Mesodermal cell (in vitro differentiated cells): ENCODE results near the gene COL4A2.

Experiments
- H3K27ac ChIP-seq: 2 replicates; pipeline ENCODE4 v1.7.0; 2013; ENCODE audit warnings: mild to moderate bottlenecking, low read depth, low read length, moderate library complexity; ENCODE audit not compliant: severe bottlenecking
- H3K36me3 ChIP-seq: 2 replicates; pipeline ENCODE4 v1.7.1; 2013; ENCODE audit warnings: mild to moderate bottlenecking, low read length, moderate library complexity; ENCODE audit not compliant: control insufficient read depth, insufficient read depth
- H3K4me1 ChIP-seq: one replicate; pipeline ENCODE4 v1.7.1; 2013; ENCODE audit warnings: mild to moderate bottlenecking, low read length; ENCODE audit not compliant: insufficient read depth, control insufficient read depth, poor library complexity, severe bottlenecking
- H3K4me3 ChIP-seq: 2 replicates; pipeline ENCODE4 v1.7.0; 2013; ENCODE audit warnings: low read length, control low read depth, mild to moderate bottlenecking; ENCODE audit not compliant: insufficient read depth, poor library complexity, severe bottlenecking; ENCODE audit errors: extremely low read depth
- H3K9me3 ChIP-seq: 2 replicates; pipeline ENCODE4 v1.7.1; 2013; ENCODE audit warnings: mild to moderate bottlenecking, low read length, moderate library complexity; ENCODE audit not compliant: control insufficient read depth
- WGBS, 2 experiments: methylation state at CpG; one replicate each; pipeline ENCODE4 v1.1.5; 2013; ENCODE audit warnings: missing lambda C conversion rate in 2 of 2; ENCODE audit not compliant: insufficient coverage in 2 of 2; 5-methylcytosine and 5-hydroxymethylcytosine counted together

The COL4A2 gene

DNA sequence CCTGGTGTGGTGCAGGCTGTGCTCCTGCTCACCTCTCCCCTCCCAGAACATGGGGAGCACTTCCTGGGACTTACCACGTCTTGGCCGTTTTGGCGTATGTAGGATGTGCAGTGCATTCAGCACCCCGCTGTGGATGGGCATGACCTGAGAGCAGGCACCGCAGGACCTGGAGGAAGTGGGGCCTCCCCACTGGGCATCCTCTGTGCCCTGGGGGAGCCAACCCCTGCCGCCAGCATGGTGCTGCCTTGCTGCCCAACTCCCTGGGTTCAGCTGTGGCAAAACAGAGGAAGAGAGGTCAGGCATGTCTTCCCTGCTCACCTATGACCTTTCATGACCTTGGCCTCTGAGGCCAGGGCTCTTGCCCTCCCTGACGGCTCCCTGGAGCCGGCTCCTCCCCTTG, 150.9 kb downstream of the COL4A2 start:
- peaks cover 67% of the 10 kb centered on the region for H3K36me3 ChIP-seq
- H3K27ac ChIP-seq = no peak overlapping the region
- 90 to 93% methylated on average over 5 to 6 of the region's 8 CpGs for WGBS, 2 experiments
- no peaks in the 10 kb centered on the region for H3K4me1 ChIP-seq
- no peak overlapping the region for H3K4me3 ChIP-seq
- H3K9me3 ChIP-seq = no peaks in the 10 kb centered on the region

DNA sequence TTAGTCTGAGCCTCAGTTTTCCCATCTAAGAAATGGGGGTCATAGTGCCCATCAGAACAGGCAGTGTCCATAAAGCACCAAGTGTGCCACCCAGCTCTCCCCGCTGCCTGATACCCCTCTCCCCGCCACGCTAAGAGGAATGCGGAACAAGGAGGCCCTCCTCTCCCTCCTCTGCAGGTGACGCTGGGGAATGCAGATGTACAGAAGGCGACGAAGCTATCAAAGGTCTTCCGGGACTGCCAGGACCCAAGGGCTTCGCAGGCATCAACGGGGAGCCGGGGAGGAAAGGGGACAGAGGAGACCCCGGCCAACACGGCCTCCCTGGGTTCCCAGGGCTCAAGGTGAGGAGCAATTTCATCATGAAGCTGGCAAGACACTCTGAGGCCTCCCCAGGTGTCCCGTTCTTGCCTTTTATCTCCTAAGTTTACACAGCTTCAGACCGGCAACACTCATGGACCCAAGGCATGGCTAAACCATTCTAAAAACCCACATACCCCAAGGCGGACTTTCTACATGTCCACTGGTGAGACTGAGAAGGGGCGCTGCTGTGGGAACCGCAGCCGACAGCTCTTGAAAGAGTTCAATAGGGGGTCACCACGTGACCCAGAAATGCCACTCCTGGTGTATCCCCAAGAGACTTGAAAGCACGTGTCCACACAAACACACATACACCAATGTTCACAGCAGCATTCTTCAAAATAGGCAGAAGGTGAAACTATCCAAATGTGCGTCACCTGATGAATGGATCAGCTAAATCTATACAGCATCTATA, 151.7 kb downstream of the COL4A2 start:
- H3K4me3 ChIP-seq = no peak overlapping the region
- no peaks in the 10 kb centered on the region for H3K4me1 ChIP-seq
- 94 to 96% methylated on average over 19 of the region's 22 CpGs for WGBS, 2 experiments
- H3K27ac ChIP-seq = no peak overlapping the region
- peaks cover 73% of the 10 kb centered on the region for H3K36me3 ChIP-seq
- no peaks in the 10 kb centered on the region for H3K9me3 ChIP-seq

DNA sequence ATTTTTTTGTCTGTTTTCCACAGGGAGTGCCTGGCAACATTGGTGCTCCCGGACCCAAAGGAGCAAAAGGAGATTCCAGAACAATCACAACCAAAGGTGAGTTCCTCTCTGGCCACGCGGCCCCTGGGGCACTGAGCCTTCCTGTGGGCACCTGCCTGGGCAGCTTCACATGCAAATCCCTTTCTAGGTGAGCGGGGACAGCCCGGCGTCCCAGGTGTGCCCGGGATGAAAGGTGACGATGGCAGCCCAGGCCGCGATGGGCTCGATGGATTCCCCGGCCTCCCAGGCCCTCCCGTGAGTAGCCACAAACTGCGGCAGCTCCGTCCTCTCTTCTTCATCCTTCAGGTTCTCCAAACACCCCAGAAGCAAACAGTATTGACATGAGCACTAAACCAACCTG, 155.0 kb downstream of the COL4A2 start:
- 94 to 98% methylated on average over 6 to 13 of the region's 15 CpGs for WGBS, 2 experiments
- H3K4me1 ChIP-seq = no peaks in the 10 kb centered on the region
- no peak overlapping the region for H3K27ac ChIP-seq
- H3K36me3 ChIP-seq = peaks cover 96% of the 10 kb centered on the region
- no peak overlapping the region for H3K4me3 ChIP-seq
- H3K9me3 ChIP-seq = no peaks in the 10 kb centered on the region

DNA sequence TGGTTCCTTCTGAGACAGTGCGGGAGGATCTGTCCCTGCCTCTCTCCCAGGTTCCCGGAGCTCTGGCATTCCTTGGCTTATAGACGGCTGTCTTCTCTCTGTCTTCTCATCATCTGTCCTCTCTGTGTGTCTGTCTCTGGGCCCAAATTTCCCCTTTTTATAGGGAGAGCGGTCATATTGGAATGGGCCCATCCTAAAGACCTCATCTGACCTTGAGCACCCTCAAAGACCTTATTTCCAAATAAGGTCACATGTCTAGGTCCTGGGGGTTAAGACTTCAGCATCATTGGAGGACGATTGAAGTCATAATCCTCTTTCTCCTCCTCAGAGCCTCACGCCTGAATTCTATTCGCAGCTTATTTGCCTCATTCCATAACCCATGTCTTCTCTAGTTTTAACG, 156.1 kb downstream of the COL4A2 start:
- Histone ChIP-seq H3K4me1 (no peaks in the 10 kb centered on the region), H3K27ac (no peak overlapping the region), H3K9me3 (no peaks in the 10 kb centered on the region), H3K36me3 (peaks cover 98% of the 10 kb centered on the region), H3K4me3 (no peak overlapping the region)
- 93 to 98% methylated on average over 7 to 8 of the region's 8 CpGs for WGBS, 2 experiments

DNA sequence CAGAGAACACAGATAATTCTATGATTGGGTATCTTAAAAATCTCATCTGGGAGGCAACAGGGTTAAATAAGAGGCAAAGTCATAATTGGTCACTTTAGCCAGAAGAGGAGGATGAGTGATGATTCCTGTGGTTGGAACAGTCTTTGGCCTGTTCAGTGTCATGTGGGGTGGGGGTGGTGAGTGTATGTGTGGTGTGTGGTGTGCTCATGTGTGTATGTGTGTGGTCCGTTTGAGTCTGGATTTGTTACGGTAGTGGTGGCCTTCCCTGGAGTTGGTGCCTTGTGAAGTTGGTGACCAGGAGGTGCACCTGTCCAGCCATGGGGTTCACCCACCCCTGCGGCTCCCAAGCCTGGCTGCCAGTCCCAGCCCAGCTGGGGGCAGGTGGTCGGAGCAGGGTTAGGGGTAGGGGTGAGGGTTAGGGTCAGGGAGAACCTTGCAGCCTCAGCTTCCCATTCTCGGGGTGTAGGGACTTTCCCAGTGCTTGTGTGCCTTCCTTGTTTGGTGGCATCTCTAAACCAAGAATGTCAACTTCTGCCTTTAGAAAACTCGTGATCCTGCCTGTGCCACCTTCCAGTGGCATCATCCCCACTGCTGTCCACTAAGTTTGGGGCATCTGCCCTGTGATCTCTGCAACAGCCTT, 156.9 kb downstream of the COL4A2 start:
- H3K36me3 ChIP-seq = peaks cover 98% of the 10 kb centered on the region
- WGBS, 2 experiments = 97 to 100% methylated on average over 4 to 6 of the region's 6 CpGs
- no peak overlapping the region for H3K27ac ChIP-seq
- H3K4me3 ChIP-seq = no peak overlapping the region
- H3K9me3 ChIP-seq = no peaks in the 10 kb centered on the region
- H3K4me1 ChIP-seq = no peaks in the 10 kb centered on the region

DNA sequence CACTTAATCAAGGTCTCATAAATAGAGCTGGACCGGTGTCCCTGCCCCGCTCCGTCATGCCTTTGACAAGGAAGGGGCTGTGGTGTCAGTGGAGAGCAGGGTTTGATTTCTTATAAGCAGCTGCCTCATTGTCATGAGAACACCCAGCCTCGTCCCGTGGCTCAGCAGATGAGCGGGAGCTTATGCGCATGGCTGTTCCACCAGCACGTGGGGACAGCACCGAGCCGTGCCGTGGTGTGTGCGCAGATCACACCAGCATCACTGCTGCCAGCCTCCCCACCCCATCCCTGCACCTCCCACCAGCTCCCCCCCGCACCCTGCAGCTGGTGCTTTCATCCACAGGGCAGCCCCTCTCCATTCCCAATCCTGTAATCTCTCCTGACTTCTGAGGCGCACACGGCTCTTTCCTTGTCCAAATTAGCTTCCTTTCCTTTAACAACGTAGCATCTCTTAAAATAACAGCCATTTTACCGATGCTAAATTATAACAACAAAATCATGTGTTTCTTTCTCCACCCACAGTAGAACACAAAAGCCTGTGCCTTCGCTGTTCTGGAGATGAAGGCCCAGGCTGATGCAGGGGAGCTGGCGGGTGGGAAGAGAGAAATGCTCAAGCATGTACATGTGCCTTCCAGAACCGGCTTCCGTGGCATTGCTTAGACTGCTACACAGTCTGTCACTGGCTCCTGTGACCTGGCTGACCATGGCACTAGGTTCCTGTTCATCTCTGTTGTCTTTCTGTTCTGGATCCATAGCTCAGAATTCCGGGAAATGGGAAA, 157.7 kb downstream of the COL4A2 start:
- 92 to 95% methylated on average over 19 to 21 of the region's 22 CpGs for WGBS, 2 experiments
- Histone ChIP-seq H3K27ac (no peak overlapping the region), H3K36me3 (peaks cover 98% of the 10 kb centered on the region), H3K4me1 (no peaks in the 10 kb centered on the region), H3K9me3 (no peaks in the 10 kb centered on the region), H3K4me3 (no peak overlapping the region)

DNA sequence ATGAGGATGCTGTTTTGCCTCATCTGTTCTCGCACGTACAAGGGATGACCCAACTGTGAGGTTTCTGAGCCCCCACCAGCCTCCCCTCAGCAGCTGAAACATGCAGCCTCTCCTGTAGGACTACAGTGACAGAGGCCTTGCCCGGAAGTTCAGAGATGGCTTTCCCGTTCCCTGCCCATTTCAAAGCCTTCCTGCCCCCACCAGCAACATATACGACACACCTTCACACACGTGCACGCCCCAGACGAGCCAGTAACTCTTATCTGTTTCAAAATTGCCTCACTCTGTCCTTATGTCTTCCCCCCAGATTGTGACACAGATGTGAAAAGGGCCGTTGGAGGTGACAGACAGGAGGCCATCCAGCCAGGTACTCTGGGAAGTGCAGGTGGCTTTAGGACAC, 158.6 kb downstream of the COL4A2 start:
- WGBS, 2 experiments = 90 to 94% methylated on average over 9 of the region's 9 CpGs
- Histone ChIP-seq H3K4me1 (no peaks in the 10 kb centered on the region), H3K4me3 (no peak overlapping the region), H3K36me3 (peaks cover 96% of the 10 kb centered on the region), H3K9me3 (no peaks in the 10 kb centered on the region), H3K27ac (no peak overlapping the region)

DNA sequence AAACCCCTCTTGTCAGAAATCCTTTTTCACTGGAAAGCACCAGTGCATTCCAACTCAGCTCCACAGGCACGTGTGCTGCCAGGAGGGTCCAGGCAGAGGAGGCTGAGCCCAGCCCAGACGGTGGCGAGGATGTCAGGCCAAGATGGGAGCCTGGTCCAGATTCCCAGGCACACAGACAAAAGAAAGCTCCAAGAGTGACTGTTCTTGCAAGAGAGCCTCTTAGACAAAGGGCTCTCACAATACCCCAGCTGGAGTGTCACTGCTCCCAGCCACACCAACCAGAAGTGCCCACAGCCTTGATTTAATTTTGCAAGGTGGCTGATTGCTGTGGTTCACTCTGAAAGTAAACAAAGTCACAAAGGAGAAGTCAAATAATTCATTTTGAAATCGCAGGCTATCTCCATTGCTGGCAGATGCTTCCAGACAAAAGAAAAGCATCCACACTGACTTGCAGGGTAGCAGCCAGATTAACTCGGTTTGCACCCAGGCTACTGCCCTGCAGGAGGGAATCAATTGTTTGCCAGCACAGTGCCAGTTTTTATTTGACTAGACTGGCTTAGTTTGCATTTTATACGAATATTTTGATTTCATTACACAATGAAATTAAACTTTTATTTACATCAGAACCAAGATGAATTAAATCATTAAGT, 159.3 kb downstream of the COL4A2 start:
- no peak overlapping the region for H3K4me3 ChIP-seq
- H3K9me3 ChIP-seq = no peaks in the 10 kb centered on the region
- peak overlapping the region; percentile 29 for H3K27ac ChIP-seq
- peaks cover 96% of the 10 kb centered on the region for H3K36me3 ChIP-seq
- 75 to 88% methylated on average over 5 of the region's 6 CpGs for WGBS, 2 experiments
- peaks cover 3% of the 10 kb centered on the region for H3K4me1 ChIP-seq

DNA sequence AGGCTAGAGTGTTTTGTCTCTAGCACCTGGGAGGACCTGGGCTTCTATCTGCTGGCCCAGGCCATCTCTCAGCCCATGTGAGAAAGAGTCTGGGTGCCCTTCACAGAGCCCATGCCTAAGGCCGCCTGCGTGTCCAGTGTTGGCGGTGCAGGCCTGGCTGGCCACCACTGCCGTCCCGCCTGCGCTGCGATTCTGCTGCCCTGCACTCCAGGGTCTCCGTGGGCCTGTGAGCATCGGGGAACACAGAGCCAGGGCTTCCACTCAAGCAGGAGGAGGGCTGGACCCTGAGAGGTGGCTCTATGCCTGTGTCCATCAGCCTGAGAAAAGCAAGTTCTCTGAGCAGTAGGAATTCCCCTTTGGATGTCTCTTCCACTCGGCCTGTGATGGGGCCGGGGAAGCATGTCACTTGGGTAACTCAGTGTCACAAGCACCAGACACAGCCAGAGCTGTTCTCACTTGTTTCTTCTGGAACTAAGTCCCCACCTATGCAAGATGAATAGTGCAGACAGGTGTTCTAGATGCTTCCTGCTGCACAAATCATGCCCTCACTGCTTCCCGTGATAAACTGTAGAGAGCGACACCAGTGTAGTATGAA, 160.5 kb downstream of the COL4A2 start:
- peaks cover 96% of the 10 kb centered on the region for H3K36me3 ChIP-seq
- H3K9me3 ChIP-seq = no peaks in the 10 kb centered on the region
- H3K4me1 ChIP-seq = peaks cover 7% of the 10 kb centered on the region
- no peak overlapping the region for H3K27ac ChIP-seq
- WGBS, 2 experiments = 92 to 93% methylated on average over 13 of the region's 13 CpGs
- H3K4me3 ChIP-seq = no peak overlapping the region

DNA sequence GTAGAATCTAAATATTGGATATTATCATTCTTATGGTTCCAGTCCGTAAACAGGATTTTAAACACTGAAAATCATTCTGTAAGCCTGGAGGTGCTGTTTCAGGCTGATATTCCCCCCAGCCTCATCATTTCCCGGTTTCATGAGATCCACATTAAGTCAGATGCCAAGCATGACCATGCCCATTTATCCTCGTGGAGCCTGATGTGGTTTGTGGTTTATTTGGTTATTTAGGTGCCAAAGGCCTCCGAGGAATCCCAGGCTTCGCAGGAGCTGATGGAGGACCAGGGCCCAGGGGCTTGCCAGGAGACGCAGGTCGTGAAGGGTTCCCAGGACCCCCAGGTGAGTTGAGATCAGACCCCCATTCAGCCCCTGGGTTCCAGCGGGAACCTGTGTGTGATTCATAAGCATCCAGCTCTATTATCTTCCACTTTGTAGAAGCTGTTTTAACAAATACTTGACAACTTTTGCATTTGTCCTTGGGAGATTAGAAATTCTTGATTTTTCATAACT, 162.0 kb downstream of the COL4A2 start:
- H3K4me1 ChIP-seq = peaks cover 7% of the 10 kb centered on the region
- peaks cover 96% of the 10 kb centered on the region for H3K36me3 ChIP-seq
- no peak overlapping the region for H3K27ac ChIP-seq
- no peaks in the 10 kb centered on the region for H3K9me3 ChIP-seq
- 93 to 94% methylated on average over 5 to 6 of the region's 8 CpGs for WGBS, 2 experiments
- H3K4me3 ChIP-seq = no peak overlapping the region
